Activated naive CD8-positive, alpha-beta T cell treated with anti-CD3 and anti-CD28 coated beads for 36 hours (primary cell): Measurements from ENCODE around the gene CCDC33. TPM values are rescaled to one million over a fixed set of nuclear protein-coding genes. Genes with fewer than 3 reads are reported as not detected.

ENCODE experiments used
- DNase-seq: peaks from one replicate; pipeline ENCODE4 v3.0.0; 2021
- H3K27ac Mint-ChIP-seq: one replicate; pipeline ENCODE4 v1.8.0; 2022; ENCODE audit warnings: mild to moderate bottlenecking, moderate library complexity, mixed read lengths
- H3K27me3 Mint-ChIP-seq: one replicate; pipeline ENCODE4 v1.8.0; 2022; ENCODE audit warnings: mild to moderate bottlenecking, mixed read lengths
- H3K36me3 Mint-ChIP-seq: one replicate; pipeline ENCODE4 v1.8.0; 2021; ENCODE audit warnings: mild to moderate bottlenecking, mixed read lengths
- H3K4me1 Mint-ChIP-seq: one replicate; pipeline ENCODE4 v1.8.0; 2021; ENCODE audit warnings: mixed read lengths
- H3K4me3 Mint-ChIP-seq: one replicate; pipeline ENCODE4 v1.8.0; 2022; ENCODE audit warnings: mild to moderate bottlenecking, moderate library complexity, mixed read lengths
- H3K9me3 Mint-ChIP-seq: one replicate; pipeline ENCODE4 v1.8.0; 2022; ENCODE audit warnings: mixed read lengths
- total RNA-seq, 2 experiments: library from RNA; stranded (reverse); gene quantifications; one replicate each; pipeline ENCODE4 v1.2.3, GENCODE V29; 2021

CCDC33 gene
- total RNA-seq, 2 experiments from 2014 or later, result 0.20 TPM; not detected in 1

DNA sequence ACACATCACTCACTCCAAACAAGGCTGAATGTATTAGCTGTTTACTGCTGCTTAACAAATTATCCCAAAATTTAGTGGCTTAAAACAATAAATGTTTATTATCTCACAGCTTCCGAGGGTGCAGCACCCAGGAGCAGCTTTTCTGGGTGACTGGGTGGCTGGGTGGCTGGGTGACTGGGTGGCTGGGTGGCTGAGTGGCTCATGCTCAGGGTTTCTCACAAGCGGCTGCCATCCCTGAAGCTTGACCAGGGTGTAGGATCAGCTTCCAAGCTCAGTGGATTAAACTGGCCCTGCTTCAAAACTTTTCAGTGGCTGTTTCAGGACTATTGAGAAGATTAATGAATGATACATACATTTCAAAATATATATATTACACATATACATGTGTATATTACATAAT, 133.6 kb downstream of the CCDC33 start:
- H3K4me1 Mint-ChIP-seq, result peaks cover 12% of the 10 kb centered on the region
- no peaks in the 10 kb centered on the region for H3K36me3 Mint-ChIP-seq
- DNase-seq, result no peak
- no peaks in the 10 kb centered on the region for H3K9me3 Mint-ChIP-seq
- no peak overlapping the region for H3K4me3 Mint-ChIP-seq
- peaks cover 39% of the 10 kb centered on the region for H3K27me3 Mint-ChIP-seq
- H3K27ac Mint-ChIP-seq, result no peak overlapping the region

- Mint-ChIP-seq H3K4me1 (peaks cover 17% of the 10 kb centered on the region), H3K4me3 (no peak overlapping the region), H3K27ac (no peak overlapping the region), H3K9me3 (no peaks in the 10 kb centered on the region), H3K36me3 (no peaks in the 10 kb centered on the region), H3K27me3 (peaks cover 32% of the 10 kb centered on the region)
- no peak for DNase-seq
These were observed 134.3 kb downstream of the CCDC33 start for GRCh38 chr15:74370471-74370870.

- DNase-seq, result no peak
- Mint-ChIP-seq H3K27ac (no peak overlapping the region), H3K9me3 (no peaks in the 10 kb centered on the region), H3K27me3 (peaks cover 14% of the 10 kb centered on the region), H3K4me1 (peaks cover 34% of the 10 kb centered on the region), H3K4me3 (peak overlapping the region; percentile 78), H3K36me3 (no peaks in the 10 kb centered on the region)
These were observed 137.0 kb downstream of the CCDC33 start for GRCh38 chr15:74373056-74373650.

- peaks cover 6% of the 10 kb centered on the region for H3K27me3 Mint-ChIP-seq
- peak overlapping the region; percentile 78 for H3K4me3 Mint-ChIP-seq
These were observed 137.9 kb downstream of the CCDC33 start for GRCh38 chr15:74373731-74374647.

GRCh38 chr15:74374648-74375302, 138.6 kb downstream of the CCDC33 start:
- Mint-ChIP-seq H3K4me3 (peak overlapping the region; percentile 78), H3K27me3 (no peaks in the 10 kb centered on the region), H3K9me3 (no peaks in the 10 kb centered on the region), H3K4me1 (peaks cover 50% of the 10 kb centered on the region), H3K36me3 (no peaks in the 10 kb centered on the region), H3K27ac (peak overlapping the region; percentile 23)
- DNase-seq, result no peak

More at GRCh38 chr15:74373731-74374647, 137.9 kb downstream of the CCDC33 start:
- H3K4me1 Mint-ChIP-seq, result peaks cover 42% of the 10 kb centered on the region
- H3K27ac Mint-ChIP-seq, result peak overlapping the region; percentile 80
- peak; percentile 94 for DNase-seq
- H3K9me3 Mint-ChIP-seq, result no peaks in the 10 kb centered on the region
- no peaks in the 10 kb centered on the region for H3K36me3 Mint-ChIP-seq

GRCh38 chr15:74375303-74375693, 139.2 kb downstream of the CCDC33 start:
- Mint-ChIP-seq H3K4me1 (peaks cover 50% of the 10 kb centered on the region), H3K4me3 (peak overlapping the region; percentile 78), H3K27me3 (no peaks in the 10 kb centered on the region), H3K27ac (peak overlapping the region; percentile 11), H3K9me3 (no peaks in the 10 kb centered on the region), H3K36me3 (no peaks in the 10 kb centered on the region)
- peak; percentile 82 for DNase-seq

GRCh38 chr15:74376226-74376625, 140.1 kb downstream of the CCDC33 start:
- peaks cover 54% of the 10 kb centered on the region for H3K4me1 Mint-ChIP-seq
- H3K4me3 Mint-ChIP-seq, result no peak overlapping the region
- no peaks in the 10 kb centered on the region for H3K27me3 Mint-ChIP-seq
- H3K36me3 Mint-ChIP-seq, result no peaks in the 10 kb centered on the region
- DNase-seq, result no peak
- H3K9me3 Mint-ChIP-seq, result no peaks in the 10 kb centered on the region
- H3K27ac Mint-ChIP-seq, result no peak overlapping the region

DNA sequence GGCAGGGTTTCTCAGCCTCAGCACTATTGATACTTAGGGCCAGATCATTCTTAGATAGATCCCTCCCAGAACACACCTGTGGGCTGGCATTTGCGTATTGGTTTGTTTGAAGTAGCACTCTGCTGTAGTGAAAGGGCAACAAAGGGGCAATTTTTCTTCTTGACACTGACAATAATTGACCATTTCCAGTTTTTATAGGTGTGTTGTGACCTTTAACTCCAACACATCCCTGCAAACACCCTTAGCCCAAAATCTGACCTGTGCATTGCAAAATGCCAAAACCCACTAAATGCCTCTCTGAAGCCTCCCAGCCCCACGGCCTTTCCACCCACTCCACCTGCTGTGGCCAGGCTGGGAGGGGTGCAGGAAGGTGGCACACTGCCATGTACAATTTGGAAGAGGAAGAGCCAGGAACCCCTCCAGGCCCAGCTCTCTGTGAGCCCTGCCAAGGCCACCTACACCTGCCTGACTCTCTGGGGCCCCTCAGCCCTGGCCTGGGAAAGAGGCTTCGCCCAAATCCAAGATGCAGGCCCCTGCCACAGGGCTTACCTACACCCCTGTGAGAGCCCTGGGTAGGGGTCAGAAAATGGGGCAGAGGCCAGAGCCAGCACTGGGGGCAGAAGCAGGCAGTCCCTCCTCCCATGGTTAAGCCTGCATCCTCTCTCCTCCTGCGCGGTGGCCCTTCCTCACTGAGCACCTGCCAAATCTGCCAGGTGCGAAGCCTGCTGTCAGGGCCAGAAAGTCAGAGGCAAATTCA, 140.9 kb downstream of the CCDC33 start:
- Mint-ChIP-seq H3K27me3 (no peaks in the 10 kb centered on the region), H3K27ac (no peak overlapping the region), H3K4me3 (no peak overlapping the region), H3K9me3 (no peaks in the 10 kb centered on the region), H3K36me3 (no peaks in the 10 kb centered on the region), H3K4me1 (peaks cover 59% of the 10 kb centered on the region)
- no peak for DNase-seq

DNA sequence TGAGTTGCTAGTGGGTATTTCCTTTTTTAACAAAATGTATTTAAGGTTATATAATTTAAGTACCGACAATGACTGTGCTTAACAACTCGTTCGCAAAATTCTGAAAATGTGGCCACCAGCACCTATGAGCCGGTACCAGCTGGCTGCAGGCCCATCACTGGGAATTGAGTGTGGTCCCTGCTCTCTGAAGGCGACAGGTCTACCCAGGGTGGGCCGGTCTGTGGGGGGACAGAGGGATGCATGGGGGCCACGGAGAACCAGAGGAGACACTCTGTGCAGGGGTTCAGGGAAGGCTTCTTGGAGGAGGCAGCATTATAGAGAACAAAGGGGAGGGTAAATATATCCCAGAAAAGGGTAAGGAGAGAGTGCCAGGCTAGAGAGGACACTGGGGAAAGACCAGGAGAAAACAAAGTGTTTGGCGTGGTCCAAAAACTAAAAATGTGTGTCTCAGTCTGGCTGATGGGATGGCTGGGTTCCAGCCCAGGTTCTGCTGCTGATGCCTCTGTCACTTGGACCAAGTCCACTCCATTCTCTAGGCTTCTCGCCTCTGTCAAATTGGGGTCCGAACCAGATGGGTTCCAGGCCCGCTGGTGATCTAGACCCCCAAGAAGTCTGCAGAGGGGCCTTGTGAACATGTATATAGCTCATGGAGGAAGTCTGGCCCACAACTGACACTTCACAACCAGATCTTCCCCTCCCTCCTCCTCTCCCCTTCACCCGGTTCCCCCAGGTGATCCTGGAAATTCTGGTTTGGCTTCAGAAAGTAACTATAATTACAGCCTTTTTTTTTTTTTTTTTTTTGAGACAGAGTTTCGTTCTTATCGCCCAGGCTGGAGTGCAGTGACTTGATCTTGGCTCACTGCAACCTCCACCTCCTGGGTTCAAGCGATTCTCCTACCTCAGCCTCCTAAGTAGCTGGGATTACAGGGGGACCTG, 142.0 kb downstream of the CCDC33 start:
- Mint-ChIP-seq H3K27me3 (no peaks in the 10 kb centered on the region), H3K4me1 (peaks cover 70% of the 10 kb centered on the region), H3K36me3 (no peaks in the 10 kb centered on the region), H3K9me3 (no peaks in the 10 kb centered on the region), H3K27ac (peak overlapping the region; percentile 84), H3K4me3 (no peak overlapping the region)
- DNase-seq, result no peak

- DNase-seq, result peak; percentile 72
- Mint-ChIP-seq H3K27ac (peak overlapping the region; percentile 84), H3K4me1 (peaks cover 73% of the 10 kb centered on the region), H3K27me3 (no peaks in the 10 kb centered on the region), H3K4me3 (no peak overlapping the region), H3K36me3 (no peaks in the 10 kb centered on the region), H3K9me3 (no peaks in the 10 kb centered on the region)
These were observed 142.7 kb downstream of the CCDC33 start for GRCh38 chr15:74378848-74379247.

DNA sequence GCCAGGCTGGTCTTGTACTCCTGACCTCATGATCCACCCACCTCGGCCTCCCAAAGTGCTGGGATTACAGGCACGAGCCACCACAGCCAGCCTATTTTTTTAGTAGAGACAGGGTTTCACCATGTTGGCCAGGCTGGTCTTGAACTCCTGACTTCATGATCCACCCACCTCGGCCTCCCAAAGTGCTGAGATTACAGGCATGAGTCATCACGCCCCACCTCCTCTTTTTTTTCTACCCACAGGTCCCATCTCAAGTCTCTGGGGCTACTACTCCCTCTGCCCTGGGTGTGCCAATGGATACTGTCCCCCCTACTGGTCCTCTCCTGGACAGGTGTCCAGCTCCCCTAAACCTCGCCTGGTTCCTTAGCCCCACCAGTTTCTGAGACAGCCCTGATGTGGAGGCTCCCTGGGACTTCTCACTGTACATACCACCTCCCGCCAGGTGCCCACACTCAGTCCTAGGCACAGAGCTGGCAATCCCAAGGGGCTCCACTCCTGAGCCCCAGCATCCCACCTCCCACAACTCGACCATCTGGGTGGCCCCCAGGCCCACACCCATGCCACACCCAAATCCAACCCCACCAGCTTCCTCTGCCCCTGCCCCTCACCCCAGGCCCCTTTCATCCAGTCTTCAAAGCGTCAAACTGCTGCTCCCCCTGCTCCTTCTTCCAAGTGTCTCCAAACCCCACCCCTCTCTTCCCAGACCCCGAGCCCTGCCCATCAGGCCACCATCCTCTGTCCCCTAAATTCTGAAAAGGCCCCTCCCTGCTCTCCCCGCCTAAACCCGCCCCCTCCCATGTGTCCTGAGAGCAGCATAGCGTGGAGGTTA, 144.4 kb downstream of the CCDC33 start:
- DNase-seq, result no peak
- Mint-ChIP-seq H3K4me1 (peaks cover 78% of the 10 kb centered on the region), H3K9me3 (no peaks in the 10 kb centered on the region), H3K36me3 (no peaks in the 10 kb centered on the region), H3K27ac (no peak overlapping the region), H3K27me3 (no peaks in the 10 kb centered on the region), H3K4me3 (no peak overlapping the region)

DNA sequence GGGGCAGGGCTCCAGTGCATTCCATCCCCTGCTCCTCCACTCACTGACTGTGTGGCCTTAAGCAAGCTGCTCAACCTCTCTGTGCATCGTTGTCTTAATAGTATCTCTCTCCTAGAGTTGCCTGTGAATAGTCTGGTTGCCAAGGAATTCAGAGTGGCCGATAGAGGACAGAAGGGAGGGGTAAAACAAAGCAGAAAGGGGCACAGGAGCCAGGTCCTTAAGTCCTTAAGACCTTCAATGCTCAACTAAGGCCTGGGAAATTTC, 145.0 kb downstream of the CCDC33 start:
- no peak overlapping the region for H3K27ac Mint-ChIP-seq
- H3K36me3 Mint-ChIP-seq, result no peaks in the 10 kb centered on the region
- no peak overlapping the region for H3K4me3 Mint-ChIP-seq
- H3K4me1 Mint-ChIP-seq, result peaks cover 81% of the 10 kb centered on the region
- no peaks in the 10 kb centered on the region for H3K9me3 Mint-ChIP-seq
- no peak for DNase-seq
- no peaks in the 10 kb centered on the region for H3K27me3 Mint-ChIP-seq

DNA sequence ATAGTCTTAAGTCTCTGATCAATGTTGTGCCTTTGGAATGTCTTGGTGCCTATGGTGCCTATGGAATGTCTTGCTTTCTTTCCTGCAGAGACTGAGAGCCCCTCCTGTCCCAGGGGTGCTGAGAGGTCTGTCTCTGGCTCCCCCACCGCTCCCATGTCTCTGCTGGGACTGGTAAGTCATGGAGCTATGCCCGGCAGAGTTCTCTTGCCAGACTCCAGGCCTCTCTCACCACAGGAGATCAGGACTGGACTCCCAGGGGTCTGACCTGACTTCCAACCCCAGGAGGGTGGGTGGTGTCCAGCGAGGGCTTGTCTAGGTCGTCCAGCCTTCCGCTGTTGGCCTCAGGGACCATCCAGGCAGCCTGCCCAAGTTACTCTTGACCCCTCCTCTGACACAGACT, 145.4 kb downstream of the CCDC33 start:
- Mint-ChIP-seq H3K36me3 (no peaks in the 10 kb centered on the region), H3K4me3 (no peak overlapping the region), H3K9me3 (no peaks in the 10 kb centered on the region), H3K4me1 (peaks cover 81% of the 10 kb centered on the region), H3K27me3 (no peaks in the 10 kb centered on the region), H3K27ac (no peak overlapping the region)
- no peak for DNase-seq
